ENCODE measurements around the gene LBHD2. TPM values are rescaled to one million over a fixed set of nuclear protein-coding genes. Genes with fewer than 3 reads are reported as not detected.

Gene LBHD2
- total RNA-seq, 1 donor: not detected

DNA sequence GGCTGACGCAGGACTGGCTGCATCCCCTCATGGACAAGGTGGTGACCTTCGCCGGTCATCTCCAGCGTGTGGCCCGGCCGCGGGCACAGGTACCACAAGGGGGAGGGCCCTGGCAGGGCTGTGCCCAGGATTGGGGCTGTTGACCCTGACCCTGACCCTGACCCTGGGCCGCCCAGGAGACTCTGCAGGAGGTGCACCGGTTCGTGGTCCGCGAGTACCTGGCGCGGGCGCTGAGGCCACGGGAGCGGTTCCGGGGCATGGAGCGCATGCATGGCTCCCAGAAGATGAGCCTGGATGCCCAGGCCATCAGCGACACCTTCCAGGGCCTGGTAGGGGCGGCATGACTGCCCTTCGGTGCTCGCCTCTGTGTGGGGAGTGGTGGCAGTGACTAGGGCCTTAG, 23.4 kb downstream of the LBHD2 start:
- H3K4me3 ChIP-seq (ENCODE audit: low read depth, low read length): no peak overlapping the region
- TF ChIP-seq, protein P1, sequence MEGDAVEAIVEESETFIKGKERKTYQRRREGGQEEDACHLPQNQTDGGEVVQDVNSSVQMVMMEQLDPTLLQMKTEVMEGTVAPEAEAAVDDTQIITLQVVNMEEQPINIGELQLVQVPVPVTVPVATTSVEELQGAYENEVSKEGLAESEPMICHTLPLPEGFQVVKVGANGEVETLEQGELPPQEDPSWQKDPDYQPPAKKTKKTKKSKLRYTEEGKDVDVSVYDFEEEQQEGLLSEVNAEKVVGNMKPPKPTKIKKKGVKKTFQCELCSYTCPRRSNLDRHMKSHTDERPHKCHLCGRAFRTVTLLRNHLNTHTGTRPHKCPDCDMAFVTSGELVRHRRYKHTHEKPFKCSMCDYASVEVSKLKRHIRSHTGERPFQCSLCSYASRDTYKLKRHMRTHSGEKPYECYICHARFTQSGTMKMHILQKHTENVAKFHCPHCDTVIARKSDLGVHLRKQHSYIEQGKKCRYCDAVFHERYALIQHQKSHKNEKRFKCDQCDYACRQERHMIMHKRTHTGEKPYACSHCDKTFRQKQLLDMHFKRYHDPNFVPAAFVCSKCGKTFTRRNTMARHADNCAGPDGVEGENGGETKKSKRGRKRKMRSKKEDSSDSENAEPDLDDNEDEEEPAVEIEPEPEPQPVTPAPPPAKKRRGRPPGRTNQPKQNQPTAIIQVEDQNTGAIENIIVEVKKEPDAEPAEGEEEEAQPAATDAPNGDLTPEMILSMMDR (IDR thresholded peaks at IDR 0.05; ENCODE audit: insufficient read depth, low read length): no peak
- DNase-seq (ENCODE audit: low read depth): no peak

DNA sequence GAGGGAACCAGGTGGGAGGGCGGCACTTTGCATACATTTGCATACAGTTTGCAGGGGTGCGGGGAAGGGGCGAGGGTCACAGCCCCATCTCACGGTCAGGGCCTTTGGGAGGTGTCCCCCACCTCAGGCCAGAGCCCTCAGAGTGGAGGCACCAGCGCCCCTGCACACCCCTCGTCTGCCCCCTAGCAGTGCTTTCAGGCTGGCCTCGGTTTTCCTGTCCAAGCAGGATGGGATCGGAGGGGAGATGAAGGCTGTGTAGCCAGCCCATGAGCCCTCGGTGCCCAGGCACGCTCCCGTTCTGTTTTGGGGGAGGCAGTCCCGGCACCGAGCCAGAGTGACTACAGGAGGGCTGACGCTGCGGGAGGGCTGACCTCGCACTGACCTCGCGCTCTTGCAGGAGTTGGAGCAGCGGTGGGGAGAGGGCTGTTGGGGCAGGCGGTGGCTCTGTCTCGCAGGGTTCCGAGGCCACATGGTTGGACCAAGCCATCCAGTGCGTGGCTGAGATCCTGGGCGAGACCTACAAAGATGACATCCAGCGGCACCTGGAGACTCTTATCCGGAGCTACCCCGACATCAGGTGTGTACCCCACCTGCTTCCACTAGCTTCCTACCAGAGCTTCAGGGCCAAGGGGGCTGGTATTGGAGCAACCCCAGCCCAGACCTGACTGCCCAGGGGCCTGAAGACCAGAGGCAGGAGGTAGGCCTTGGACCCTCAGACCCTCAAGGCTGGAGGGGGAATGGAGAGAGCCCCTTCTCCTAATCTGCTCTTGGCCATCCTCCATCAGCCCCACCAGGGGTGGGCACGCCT, 24.1 kb downstream of the LBHD2 start:
- no peak for DNase-seq (ENCODE audit: low read depth)
- no peak overlapping the region for H3K4me3 ChIP-seq (ENCODE audit: low read depth, low read length)
- TF ChIP-seq, protein P1 (IDR thresholded peaks at IDR 0.05; ENCODE audit: insufficient read depth, low read length): no peak

DNA sequence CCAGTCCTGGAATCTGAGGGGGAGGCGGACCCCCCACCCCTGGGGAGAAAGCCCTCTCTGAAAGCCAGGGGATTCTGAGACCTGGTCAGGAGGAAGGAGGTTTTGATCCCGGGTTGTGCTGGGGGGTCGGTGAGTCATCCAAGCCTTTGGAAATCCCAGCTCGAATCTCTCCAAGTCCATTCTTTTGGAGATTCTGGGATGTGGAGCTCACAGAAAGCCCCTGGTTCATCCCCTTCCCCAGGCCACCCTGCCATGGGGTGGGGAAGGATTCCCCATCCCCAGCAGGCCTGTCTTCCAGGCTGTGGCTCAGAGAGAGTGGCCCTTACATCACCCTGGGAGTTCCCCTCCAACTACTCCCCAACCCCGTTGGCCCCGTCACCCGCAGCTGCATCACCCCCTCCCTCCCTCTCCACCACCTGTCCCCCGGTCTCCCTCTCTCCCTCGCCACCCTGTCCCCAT, 24.8 kb downstream of the LBHD2 start:
- TF ChIP-seq, protein P1 (IDR thresholded peaks at IDR 0.05; ENCODE audit: insufficient read depth, low read length): no peak
- DNase-seq (ENCODE audit: low read depth): peak; percentile 56
- H3K4me3 ChIP-seq (ENCODE audit: low read depth, low read length): no peak overlapping the region

DNA sequence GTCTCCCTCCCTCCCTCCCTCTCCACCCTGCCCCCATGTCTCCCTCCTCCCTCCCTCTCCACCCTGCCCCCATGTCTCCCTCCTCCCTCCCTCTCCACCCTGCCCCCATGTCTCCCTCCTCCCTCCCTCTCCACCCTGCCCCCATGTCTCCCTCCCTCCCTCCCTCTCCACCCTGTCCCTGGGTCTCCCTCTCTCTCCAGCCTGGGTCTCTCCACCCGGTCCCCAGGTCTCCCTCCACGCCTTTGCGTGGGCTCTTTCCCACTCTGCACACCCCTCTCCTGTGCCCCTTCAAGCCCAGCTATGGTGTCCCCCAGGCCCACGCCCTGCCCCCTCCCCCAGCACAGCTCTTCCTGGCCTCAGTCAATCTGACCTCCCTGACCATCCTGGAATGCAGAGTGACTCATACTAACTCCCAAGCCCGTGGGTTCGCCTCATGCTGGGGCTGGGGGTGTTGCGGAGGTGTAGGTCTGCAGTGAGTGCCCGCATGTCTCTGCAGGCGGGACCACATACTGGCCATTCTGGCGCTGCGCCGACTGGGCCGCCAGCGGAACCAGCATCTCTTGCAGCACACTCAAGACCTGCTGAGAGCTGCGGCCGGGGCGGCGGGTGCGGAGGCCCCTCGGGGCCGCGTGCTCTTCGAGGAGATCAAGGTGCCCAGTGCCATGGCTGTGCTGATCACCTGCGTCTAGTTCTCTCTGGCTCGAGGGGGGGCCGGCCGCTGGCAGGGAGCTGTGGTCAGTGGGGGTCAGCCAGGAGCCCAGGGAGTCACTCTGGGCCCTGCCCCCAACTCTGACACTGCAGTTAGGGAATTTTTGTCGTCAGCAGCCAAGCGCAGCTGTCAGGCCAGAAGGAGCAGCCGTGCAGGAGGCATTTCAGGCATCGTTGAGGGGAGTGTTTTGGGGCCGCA, 25.8 kb downstream of the LBHD2 start:
- peak; percentile 73 for DNase-seq (ENCODE audit: low read depth)
- TF ChIP-seq, protein P1 (IDR thresholded peaks at IDR 0.05; ENCODE audit: insufficient read depth, low read length): no peak
- H3K4me3 ChIP-seq (ENCODE audit: low read depth, low read length): no peak overlapping the region

DNA sequence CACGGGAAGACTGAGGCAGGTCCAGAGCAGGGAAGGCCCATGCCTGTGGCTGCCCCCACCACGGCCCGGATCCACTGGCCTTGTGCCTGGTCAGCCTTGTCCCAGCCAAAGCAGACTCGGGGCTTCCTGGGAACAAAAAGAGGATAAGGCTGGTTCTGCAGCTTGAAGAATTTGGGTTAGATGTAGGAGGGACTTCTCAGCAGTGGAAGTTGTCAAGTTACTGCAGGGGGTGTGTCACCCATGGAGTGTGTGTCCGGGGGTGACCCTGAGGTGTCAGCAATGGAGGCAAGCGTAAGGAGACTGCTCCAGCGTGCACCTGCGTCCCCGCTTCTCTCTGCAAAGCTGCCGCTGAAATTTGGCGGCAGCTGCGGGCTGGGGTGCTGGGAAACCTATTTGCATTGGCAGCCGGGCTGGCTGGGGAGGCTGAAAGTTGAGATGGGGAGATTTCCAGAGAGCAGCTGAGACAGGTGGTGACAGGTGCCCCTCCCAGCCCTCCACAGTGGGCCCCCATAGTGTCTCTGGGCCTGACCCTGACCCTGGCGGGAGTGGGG, 26.7 kb downstream of the LBHD2 start:
- peak; percentile 42 for DNase-seq (ENCODE audit: low read depth)
- H3K4me3 ChIP-seq (ENCODE audit: low read depth, low read length): no peak overlapping the region
- TF ChIP-seq, protein P1 (IDR thresholded peaks at IDR 0.05; ENCODE audit: insufficient read depth, low read length): no peak

DNA sequence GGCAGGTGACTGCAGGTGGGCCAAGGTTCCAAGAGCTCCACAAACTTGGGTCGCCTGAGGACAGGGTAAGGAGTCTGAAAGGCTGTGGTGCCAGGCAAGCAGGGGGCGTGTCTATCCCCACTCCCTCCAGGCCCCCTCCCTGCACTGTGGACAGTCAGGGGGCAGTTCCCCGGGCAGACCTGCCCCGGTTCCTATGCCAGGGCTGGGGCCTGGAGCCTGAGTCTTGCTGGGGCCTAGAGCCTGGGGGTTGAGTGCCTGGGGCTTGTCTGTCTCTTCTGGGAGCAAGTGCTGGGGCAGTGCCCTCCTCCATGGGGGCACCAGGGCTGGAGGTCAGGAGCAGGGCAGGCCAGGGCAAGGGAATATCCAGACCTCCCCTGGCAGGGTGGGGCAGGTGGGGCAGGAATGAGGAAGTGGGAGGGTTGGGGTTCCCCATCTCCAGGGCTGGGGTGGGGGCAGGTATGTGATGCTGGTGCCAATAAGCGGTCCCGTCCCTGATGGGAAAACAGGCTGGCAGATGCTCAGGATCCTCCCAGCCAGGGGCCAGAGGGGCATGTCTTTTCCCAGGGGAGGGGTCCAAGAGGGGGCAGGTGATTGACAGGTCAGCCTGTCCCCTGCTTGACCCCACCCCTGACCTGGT, 27.3 kb downstream of the LBHD2 start:
- TF ChIP-seq, protein P1 (IDR thresholded peaks at IDR 0.05; ENCODE audit: insufficient read depth, low read length): no peak
- no peak for DNase-seq (ENCODE audit: low read depth)
- no peak overlapping the region for H3K4me3 ChIP-seq (ENCODE audit: low read depth, low read length)

All from fibroblast of the aortic adventitia (primary cell).